Heart left ventricle (tissue), 16 donors: Measurements from ENCODE around the gene GIT2. TPM values are rescaled to one million over a fixed set of nuclear protein-coding genes. Genes with fewer than 3 reads are reported as not detected.

Experiments
- ATAC-seq, 4 donors: fragments of 200-7000 bp; cut with Tn5 transposase; one replicate each; pipeline ENCODE4 v1.9.1; 2020 to 2022; ENCODE audit warnings: moderate library complexity in 4 of 4, mild to moderate bottlenecking in 3 of 4, moderate number of reproducible peaks in 1 of 4
- DNase-seq, 5 donors: peaks; one replicate each; pipeline ENCODE4 v3.0.0-alpha.2; 2020
- H3K27ac ChIP-seq, 12 donors: fragments of 200-600 bp; sonication (generic) in 4 of 12; one replicate each; pipeline versions ENCODE4 v1.5.0 to v1.8.0; 2016 to 2022; ENCODE audit warnings: mild to moderate bottlenecking in 2 of 12
- H3K27me3 ChIP-seq, 9 donors: fragments of 200-600 bp; sonication (generic) in 2 of 9; one replicate each; pipeline versions ENCODE4 v1.5.1 to v1.8.0; 2016 to 2022; ENCODE audit warnings: mild to moderate bottlenecking in 3 of 9
- H3K36me3 ChIP-seq, 9 donors: fragments of 200-600 bp; sonication (generic) in 2 of 9; one replicate each; pipeline versions ENCODE4 v1.5.0 to v1.8.0; 2018 to 2022; ENCODE audit warnings: mild to moderate bottlenecking in 2 of 9
- H3K4me1 ChIP-seq, 12 donors: fragments of 200-600 bp; sonication (generic) in 4 of 12; one replicate each; pipeline versions ENCODE4 v1.5.0 to v1.8.0; 2016 to 2022; ENCODE audit warnings: mild to moderate bottlenecking in 3 of 12
- H3K4me3 ChIP-seq, 12 donors: fragments of 200-600 bp; sonication (generic) in 4 of 12; one replicate each; pipeline versions ENCODE4 v1.5.0 to v1.8.0; 2017 to 2022; ENCODE audit warnings: mild to moderate bottlenecking in 9 of 12, moderate library complexity in 4 of 12
- H3K9me3 ChIP-seq, 12 donors: fragments of 200-600 bp; sonication (generic) in 4 of 12; one replicate each; pipeline versions ENCODE4 v1.5.0 to v1.8.0; 2016 to 2022; ENCODE audit warnings: mild to moderate bottlenecking in 1 of 12
- POLR2A ChIP-seq, 2 donors: fragments of 450-650 bp; IDR thresholded peaks; one replicate each; pipeline ENCODE4 v1.6.1; 2017; ENCODE audit warnings: antibody characterized with exemption in 2 of 2, mild to moderate bottlenecking in 2 of 2, moderate library complexity in 2 of 2
- WGBS, 4 donors: extraction: QIAGEN DNeasy Blood & Tissue Kit in 2 of 4; methylation state at CpG; one replicate each; pipeline versions ENCODE4 v1.1.5 to v1.1.7; 2013 to 2018; 5-methylcytosine and 5-hydroxymethylcytosine counted together
- intact Hi-C, 10 donors: fragments of 100-400 bp; cut with DNase I; formaldehyde crosslinking; loops; one replicate each; pipeline versions ENCODE4 v1.11.1 to v1.14.2; 2022
- polyA plus RNA-seq, 2 donors: library from polyadenylated mRNA; stranded (reverse); fragments of 200-250 nt; gene quantifications; one replicate each; pipeline ENCODE4 v1.2.3, GENCODE V29; 2013
- total RNA-seq, 9 donors: library from RNA; depleted of rRNA in 2 of 9; stranded (reverse); fragments of >200 nt in 2 of 9; fragmentation: NEBNext Ultra II Directional in 3 of 9; extraction: Animal tissue kit (Norgen Biotek cat#: 25700) in 3 of 9; gene quantifications; one replicate each; pipeline versions ENCODE4 v1.1.0 to v1.2.4, GENCODE V29; 2016 to 2023
- TF ChIP-seq, protein P1 (sequence below), 12 donors: fragments of 200-600 bp; sonication (generic) in 4 of 12; IDR thresholded peaks; one replicate each; pipeline versions ENCODE4 v1.5.0 to v1.8.0; 2018 to 2022; ENCODE audit warnings: antibody characterized with exemption in 12 of 12, mild to moderate bottlenecking in 5 of 12
- donor health status: ischemic (EF 13 %, LVEDD 7.1; RV severe dilation, severe dysfunction).
- donor health status: healthy with polysubstance abuse.
- donor health status: DM: no; HTN: yes; CAD: no.
- donor health status: DM: no; HTN: no; CAD: no.
- donor health status: ischemic (EF 25% LVEDD 6.9; RV normal size, moderate dysfunction).
- donor health status: ischemic (EF 25% LVEDD 5.7; RV mildly dilated, moderate dysfunction).
- donor health status: healthy.
- donor health status: DM: yes; HTN: yes; CAD: no.
- donor health status: ischemic (EF 35%, LVEDD 5.7; RV mildly dilated, moderate dysfunction).
- donor health status: nonischemic (EF 11% LVEDD 7.7; RV severe dilation, severe dysfunction).
- donor health status: DM: yes; HTN: yes; CAD: no.
- donor health status: PGD.
- donor health status: ischemic (EF 29% LVEDD 5.4; RV normal size, mild dysfunction).
- donor health status: nonischemic (EF 23%, LVEDD 6.1; RV moderate dilation, normal function).

GIT2 gene
- total and polyA plus RNA-seq, 11 donors, result 17.4 to 56.7 (median 36.2) TPM

DNA sequence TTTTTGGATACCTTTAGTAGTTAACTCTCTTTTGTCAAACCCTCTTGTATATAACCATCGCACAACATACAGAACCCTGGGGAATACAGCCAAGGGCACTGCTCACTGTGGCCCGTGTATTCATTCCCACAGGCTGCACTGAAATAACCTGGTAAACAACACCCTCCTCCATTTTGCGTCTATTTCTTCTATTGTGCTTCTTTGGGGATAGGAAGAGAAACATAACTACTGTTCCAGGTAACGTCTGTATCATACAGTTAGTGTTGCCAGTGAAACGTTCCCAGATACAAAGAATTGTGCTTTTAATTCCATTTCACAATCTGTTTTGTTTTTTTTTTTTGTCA lies 42.5 kb upstream of the GIT2 start:
- no peak for TF ChIP-seq POLR2A (IDR thresholded peaks at IDR 0.05)
- TF ChIP-seq, protein P1, sequence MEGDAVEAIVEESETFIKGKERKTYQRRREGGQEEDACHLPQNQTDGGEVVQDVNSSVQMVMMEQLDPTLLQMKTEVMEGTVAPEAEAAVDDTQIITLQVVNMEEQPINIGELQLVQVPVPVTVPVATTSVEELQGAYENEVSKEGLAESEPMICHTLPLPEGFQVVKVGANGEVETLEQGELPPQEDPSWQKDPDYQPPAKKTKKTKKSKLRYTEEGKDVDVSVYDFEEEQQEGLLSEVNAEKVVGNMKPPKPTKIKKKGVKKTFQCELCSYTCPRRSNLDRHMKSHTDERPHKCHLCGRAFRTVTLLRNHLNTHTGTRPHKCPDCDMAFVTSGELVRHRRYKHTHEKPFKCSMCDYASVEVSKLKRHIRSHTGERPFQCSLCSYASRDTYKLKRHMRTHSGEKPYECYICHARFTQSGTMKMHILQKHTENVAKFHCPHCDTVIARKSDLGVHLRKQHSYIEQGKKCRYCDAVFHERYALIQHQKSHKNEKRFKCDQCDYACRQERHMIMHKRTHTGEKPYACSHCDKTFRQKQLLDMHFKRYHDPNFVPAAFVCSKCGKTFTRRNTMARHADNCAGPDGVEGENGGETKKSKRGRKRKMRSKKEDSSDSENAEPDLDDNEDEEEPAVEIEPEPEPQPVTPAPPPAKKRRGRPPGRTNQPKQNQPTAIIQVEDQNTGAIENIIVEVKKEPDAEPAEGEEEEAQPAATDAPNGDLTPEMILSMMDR (IDR thresholded peaks at IDR 0.05), result no peak
- Histone ChIP-seq H3K36me3 (peaks cover 0 to 72% (median 52%) of the 10 kb centered on the region in 9 donors), H3K9me3 (no peaks in the 10 kb centered on the region), H3K27ac (peak overlapping the region in 1 of 12 donors; percentile 58), H3K4me1 (peaks cover 3 to 40% (median 15%) of the 10 kb centered on the region in 12 donors), H3K27me3 (no peaks in the 10 kb centered on the region), H3K4me3 (no peak overlapping the region)
- intact Hi-C loops, result no loop called here
- WGBS, 4 donors, result 70 to 77% (median 76%) methylated on average over 5 of the region's 5 CpGs
- no peak for DNase-seq
- ATAC-seq, result no peak

DNA sequence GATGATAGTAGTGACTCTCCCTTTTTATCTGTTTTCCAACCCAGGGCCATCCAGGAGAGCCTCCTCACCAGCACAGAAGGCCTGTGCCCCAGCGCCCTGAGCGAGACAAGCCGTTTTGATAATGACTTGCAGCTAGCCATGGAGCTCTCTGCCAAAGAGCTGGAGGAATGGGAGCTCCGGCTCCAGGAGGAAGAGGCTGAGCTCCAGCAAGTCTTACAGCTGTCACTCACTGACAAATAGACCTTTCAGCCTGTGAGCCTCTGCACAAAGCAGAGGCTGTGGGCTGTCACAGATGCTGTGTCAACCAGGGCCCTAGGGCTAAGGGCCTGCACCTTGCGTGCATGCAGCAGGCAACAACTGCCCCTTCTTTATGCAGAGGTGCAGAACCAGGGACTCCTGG lies 41.1 kb upstream of the GIT2 start:
- H3K4me3 ChIP-seq, result no peak overlapping the region
- peaks cover 0 to 26% (median 4%) of the 10 kb centered on the region in 12 donors for H3K4me1 ChIP-seq
- H3K9me3 ChIP-seq, result no peaks in the 10 kb centered on the region
- 75 to 90% (median 83%) methylated on average over 3 to 5 of the region's 5 CpGs for WGBS, 4 donors
- intact Hi-C loops, result no loop called here
- TF ChIP-seq, protein P1 (IDR thresholded peaks at IDR 0.05), result no peak
- no peak for TF ChIP-seq POLR2A (IDR thresholded peaks at IDR 0.05)
- ATAC-seq (peak in 2 of 4 donors; percentile 7 to 13), DNase-seq (no peak)
- peak overlapping the region in 2 of 12 donors; percentile 6 to 20 for H3K27ac ChIP-seq
- peaks cover 0 to 83% (median 63%) of the 10 kb centered on the region in 9 donors for H3K36me3 ChIP-seq
- H3K27me3 ChIP-seq, result no peaks in the 10 kb centered on the region

DNA sequence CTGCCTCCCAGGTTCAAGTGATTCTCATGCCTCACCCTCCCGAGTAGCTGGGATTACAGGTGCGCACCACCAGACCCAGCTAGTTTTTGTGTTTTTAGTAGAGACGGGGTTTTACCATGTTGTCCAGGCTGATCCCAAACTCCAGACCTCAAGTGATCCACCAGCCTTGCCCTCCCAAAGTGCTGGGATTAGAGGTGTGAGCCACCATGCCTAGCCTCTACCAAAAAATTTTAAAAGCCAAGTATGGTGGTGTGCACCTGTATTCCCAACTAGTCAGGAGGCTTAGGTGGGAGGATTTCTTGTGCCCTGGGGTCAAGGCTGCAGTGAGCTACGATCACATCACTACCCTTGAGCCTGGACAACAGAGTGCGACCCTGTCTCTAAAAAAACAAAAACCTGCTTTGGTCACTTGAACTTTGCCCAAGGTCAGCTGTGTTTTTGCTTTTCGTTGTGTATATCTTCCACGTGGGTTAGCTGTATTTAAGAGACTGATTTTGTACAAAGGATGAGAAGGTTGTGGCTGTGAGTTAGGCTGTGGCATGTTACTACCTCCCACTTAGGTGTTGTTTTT lies 39.5 kb upstream of the GIT2 start:
- Histone ChIP-seq H3K9me3 (no peaks in the 10 kb centered on the region), H3K4me3 (no peak overlapping the region), H3K27ac (no peak overlapping the region), H3K4me1 (peaks cover 0 to 20% (median 0%) of the 10 kb centered on the region in 12 donors), H3K36me3 (peaks cover 0 to 87% (median 73%) of the 10 kb centered on the region in 9 donors), H3K27me3 (no peaks in the 10 kb centered on the region)
- intact Hi-C loops, result no loop called here
- ATAC-seq (no peak), DNase-seq (no peak)
- WGBS, 4 donors, result 90 to 95% (median 94%) methylated on average over 7 of the region's 7 CpGs
- TF ChIP-seq, protein P1 (IDR thresholded peaks at IDR 0.05), result no peak
- no peak for TF ChIP-seq POLR2A (IDR thresholded peaks at IDR 0.05)

DNA sequence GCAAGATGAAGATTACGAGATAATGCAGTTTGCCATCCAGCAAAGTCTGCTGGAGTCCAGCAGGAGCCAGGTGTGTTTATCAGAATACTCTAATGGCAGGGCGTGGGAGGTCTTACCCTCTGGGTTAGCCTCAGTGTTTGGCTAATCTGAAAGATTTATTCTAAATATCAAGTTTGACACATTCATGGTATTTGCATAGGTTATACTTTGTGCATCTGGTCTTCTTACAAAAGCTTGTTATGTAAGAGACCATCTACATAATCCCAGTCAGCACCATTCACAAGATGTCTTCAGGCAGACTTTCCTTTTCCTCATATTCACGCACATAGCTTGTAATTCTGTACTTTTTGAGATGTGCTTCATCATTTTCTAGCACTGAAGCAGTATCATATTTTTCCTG lies 37.7 kb upstream of the GIT2 start:
- H3K4me1 ChIP-seq, result peaks cover 0 to 14% (median 0%) of the 10 kb centered on the region in 12 donors
- peaks cover 0 to 96% (median 84%) of the 10 kb centered on the region in 9 donors for H3K36me3 ChIP-seq
- no peak for TF ChIP-seq POLR2A (IDR thresholded peaks at IDR 0.05)
- TF ChIP-seq, protein P1 (IDR thresholded peaks at IDR 0.05), result no peak
- H3K27ac ChIP-seq, result no peak overlapping the region
- intact Hi-C loops, result no loop called here
- no peak for ATAC-seq
- H3K9me3 ChIP-seq, result no peaks in the 10 kb centered on the region
- H3K4me3 ChIP-seq, result no peak overlapping the region
- H3K27me3 ChIP-seq, result no peaks in the 10 kb centered on the region
- WGBS, 4 donors, result 93 to 96% (median 95%) methylated on average over 3 of the region's 3 CpGs
- DNase-seq, result no peak
